Breast epithelium (tissue), 4 donors: ENCODE results near the gene PTAR1. TPM values are rescaled to one million over a fixed set of nuclear protein-coding genes. Genes with fewer than 3 reads are reported as not detected.

Source experiments
- DNase-seq, 2 donors: peaks; one replicate each; pipeline ENCODE4 v3.0.0-alpha.2; 2019; ENCODE audit warnings: low spot score in 2 of 2
- H3K27ac ChIP-seq, 2 donors: fragments of 200-600 bp; sonication (generic) in 1 of 2; one replicate each; pipeline ENCODE4 v1.5.1; 2016 to 2019; ENCODE audit warnings: mild to moderate bottlenecking in 1 of 2
- H3K27me3 ChIP-seq, 2 donors: fragments of 200-600 bp; sonication (generic) in 1 of 2; one replicate each; pipeline versions ENCODE4 v1.5.1 to v1.6.0; 2017 to 2019; ENCODE audit warnings: control low read depth in 1 of 2, mild to moderate bottlenecking in 1 of 2
- H3K36me3 ChIP-seq: fragments of 200-600 bp; one replicate; pipeline ENCODE4 v1.5.1; 2019
- H3K4me1 ChIP-seq, 2 donors: fragments of 200-600 bp; sonication (generic); one replicate each; pipeline ENCODE4 v1.5.1; 2016 to 2019; ENCODE audit warnings: control low read depth in 1 of 2
- H3K4me3 ChIP-seq, 3 donors: fragments of 200-600 bp; sonication (generic); 1 replicate in 2 of 3; 2 replicates in 1 of 3; pipeline ENCODE4 v1.5.1; 2016 to 2019; ENCODE audit warnings: mild to moderate bottlenecking in 3 of 3, moderate library complexity in 2 of 3
- H3K9me3 ChIP-seq, 2 donors: fragments of 200-600 bp; sonication (generic) in 1 of 2; one replicate each; pipeline ENCODE4 v1.5.1; 2016 to 2019; ENCODE audit warnings: control low read depth in 1 of 2
- POLR2A ChIP-seq: fragments of 450-650 bp; IDR thresholded peaks from one replicate; pipeline ENCODE4 v1.6.1; 2016; ENCODE audit warnings: antibody characterized with exemption, mild to moderate bottlenecking, moderate library complexity
- POLR2AphosphoS5 ChIP-seq, 3 donors: sonication (generic); formaldehyde crosslinking; IDR thresholded peaks; one replicate each; pipeline ENCODE4 v1.6.1; 2017; ENCODE audit warnings: antibody characterized with exemption in 3 of 3
- intact Hi-C: fragments of 100-400 bp; cut with DNase I; formaldehyde crosslinking; loops from one replicate; pipeline ENCODE4 v1.15.1; 2023; ENCODE audit warnings: low total_unique reads
- total RNA-seq, 3 donors: library from RNA; depleted of rRNA; stranded (reverse); fragments of >200 nt; gene quantifications; one replicate each; pipeline ENCODE4 v1.1.0, GENCODE V29; 2016
- TF ChIP-seq, protein P1 (sequence below), 3 donors: fragments of 450-650 bp; IDR thresholded peaks; one replicate each; pipeline ENCODE4 v1.5.1; 2016 to 2017; ENCODE audit warnings: antibody characterized with exemption in 3 of 3, mild to moderate bottlenecking in 3 of 3, moderate library complexity in 3 of 3

The PTAR1 gene, protein sequence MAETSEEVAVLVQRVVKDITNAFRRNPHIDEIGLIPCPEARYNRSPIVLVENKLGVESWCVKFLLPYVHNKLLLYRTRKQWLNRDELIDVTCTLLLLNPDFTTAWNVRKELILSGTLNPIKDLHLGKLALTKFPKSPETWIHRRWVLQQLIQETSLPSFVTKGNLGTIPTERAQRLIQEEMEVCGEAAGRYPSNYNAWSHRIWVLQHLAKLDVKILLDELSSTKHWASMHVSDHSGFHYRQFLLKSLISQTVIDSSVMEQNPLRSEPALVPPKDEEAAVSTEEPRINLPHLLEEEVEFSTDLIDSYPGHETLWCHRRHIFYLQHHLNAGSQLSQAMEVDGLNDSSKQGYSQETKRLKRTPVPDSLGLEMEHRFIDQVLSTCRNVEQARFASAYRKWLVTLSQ
- total RNA-seq, result 100 to 1,000 TPM in 1 of 3 donors, 10 to 100 TPM in 2; 80.3 to 114 (median 82.9) TPM

DNA sequence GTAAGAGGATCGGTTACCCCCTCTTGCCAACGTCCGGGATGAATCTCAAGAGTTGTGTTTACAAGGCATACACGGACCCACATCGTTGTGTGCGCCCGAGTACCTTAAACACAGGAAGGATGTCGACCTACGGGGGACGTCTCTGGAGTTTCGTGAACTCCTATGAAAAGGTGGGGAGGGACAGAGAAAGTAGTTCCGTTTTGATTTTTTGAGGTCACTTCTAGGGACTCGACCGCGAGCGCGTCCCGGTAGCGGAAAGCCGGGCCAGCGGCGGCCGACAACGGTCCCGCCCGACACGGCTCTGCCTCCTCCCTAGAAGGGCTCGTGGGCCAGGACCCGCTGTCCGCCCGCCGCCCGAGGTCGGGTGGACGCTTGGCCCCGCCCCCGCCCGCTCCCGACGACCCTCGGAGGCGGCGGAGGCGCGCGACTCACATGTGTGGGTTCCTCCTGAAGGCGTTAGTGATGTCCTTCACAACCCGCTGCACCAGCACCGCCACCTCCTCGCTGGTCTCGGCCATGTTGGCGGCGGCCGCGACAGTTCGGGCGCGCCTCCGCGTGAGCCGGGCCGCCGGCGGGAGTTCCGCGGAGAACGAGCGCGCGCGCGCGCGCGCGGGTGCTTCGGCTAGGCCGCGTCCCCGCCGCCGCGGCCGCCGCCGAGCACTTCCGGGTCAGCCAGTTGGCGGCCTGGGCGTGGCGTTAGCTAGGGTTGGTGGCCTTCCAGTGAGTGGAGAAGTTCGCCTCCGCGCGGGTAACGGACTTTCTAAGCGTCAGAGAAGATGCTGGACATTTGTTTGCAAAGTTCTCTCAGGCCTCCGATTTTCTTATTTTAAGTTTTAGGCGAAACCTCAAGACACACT lies at the start of gene PTAR1:
PTAR1 (minus strand) TSS at position 591 of the 857 bp plus-strand sequence; CDS start at position 518, 73 bp downstream.
- TF ChIP-seq POLR2AphosphoS5 (IDR thresholded peaks at IDR 0.05), result peak in 2 of 3 donors; percentile 35 to 76
- peak; percentile 2 for TF ChIP-seq POLR2A
- TF ChIP-seq, protein P1, sequence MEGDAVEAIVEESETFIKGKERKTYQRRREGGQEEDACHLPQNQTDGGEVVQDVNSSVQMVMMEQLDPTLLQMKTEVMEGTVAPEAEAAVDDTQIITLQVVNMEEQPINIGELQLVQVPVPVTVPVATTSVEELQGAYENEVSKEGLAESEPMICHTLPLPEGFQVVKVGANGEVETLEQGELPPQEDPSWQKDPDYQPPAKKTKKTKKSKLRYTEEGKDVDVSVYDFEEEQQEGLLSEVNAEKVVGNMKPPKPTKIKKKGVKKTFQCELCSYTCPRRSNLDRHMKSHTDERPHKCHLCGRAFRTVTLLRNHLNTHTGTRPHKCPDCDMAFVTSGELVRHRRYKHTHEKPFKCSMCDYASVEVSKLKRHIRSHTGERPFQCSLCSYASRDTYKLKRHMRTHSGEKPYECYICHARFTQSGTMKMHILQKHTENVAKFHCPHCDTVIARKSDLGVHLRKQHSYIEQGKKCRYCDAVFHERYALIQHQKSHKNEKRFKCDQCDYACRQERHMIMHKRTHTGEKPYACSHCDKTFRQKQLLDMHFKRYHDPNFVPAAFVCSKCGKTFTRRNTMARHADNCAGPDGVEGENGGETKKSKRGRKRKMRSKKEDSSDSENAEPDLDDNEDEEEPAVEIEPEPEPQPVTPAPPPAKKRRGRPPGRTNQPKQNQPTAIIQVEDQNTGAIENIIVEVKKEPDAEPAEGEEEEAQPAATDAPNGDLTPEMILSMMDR (IDR thresholded peaks at IDR 0.05), result no peak
- Histone ChIP-seq H3K4me1 (no peaks in the 10 kb centered on the region), H3K27me3 (no peaks in the 10 kb centered on the region), H3K9me3 (no peaks in the 10 kb centered on the region), H3K4me3 (peak within 1 kb of the TSS; percentile 80 to 92 (median 86)), H3K27ac (peak within 1 kb of the TSS; percentile 94 to 98), H3K36me3 (no peaks in the 10 kb centered on the region)
- peak; percentile 85 to 86 for DNase-seq
- intact Hi-C loops, result no loop called here

DNA sequence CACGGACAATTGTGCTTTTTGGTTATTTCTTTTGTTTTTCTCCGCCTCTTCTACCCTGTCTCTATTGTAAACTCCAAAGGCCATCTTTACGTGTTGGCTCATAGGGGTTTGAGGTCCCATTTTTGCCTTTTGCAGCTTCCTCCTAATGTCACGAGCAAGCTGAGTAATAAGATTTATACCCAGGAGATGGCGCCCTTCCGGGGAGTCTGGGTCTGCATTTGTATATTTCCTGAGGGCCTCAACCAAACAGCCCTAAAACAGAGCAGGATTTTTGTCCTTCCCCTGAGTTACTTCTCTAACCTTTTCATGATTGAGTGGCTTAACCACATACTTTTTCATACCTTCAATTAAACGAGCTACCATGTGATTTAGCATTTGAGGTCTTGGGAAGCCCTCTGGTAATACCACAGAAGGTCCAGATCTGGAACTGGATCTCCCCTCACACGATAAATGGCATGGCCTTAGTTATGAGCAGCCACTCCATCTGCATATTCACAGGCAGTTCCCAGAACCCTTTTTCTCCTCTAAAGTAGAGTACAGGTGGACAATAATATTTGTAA lies 49.6 kb upstream of the PTAR1 start:
- no peak overlapping the region for H3K4me3 ChIP-seq
- no peak for DNase-seq
- TF ChIP-seq POLR2A, result no peak
- TF ChIP-seq POLR2AphosphoS5 (IDR thresholded peaks at IDR 0.05), result no peak
- TF ChIP-seq, protein P1 (IDR thresholded peaks at IDR 0.05), result no peak
- intact Hi-C loops, result no loop called here
- H3K27me3 ChIP-seq, result no peaks in the 10 kb centered on the region
- no peaks in the 10 kb centered on the region for H3K36me3 ChIP-seq
- H3K4me1 ChIP-seq, result no peaks in the 10 kb centered on the region
- no peaks in the 10 kb centered on the region for H3K9me3 ChIP-seq
- no peak overlapping the region for H3K27ac ChIP-seq

DNA sequence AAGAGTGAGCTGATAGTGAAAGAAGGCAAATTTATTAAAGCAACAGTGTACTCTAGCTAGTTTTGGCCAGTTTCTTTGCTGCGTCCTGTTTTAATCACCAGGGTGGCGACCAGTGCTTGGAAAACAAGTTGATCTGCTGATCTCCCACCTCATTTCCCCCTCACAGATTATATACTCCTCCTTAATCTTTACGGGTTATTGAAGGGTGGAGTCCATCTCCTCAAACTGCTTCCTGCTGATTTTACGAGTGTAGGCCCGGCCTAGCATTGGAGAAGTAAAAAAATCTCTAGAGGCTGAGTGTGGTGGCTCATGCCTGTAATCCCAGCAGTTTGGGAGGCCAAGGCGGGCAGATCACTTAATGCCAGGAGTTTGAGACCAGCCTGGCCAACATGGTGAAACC lies 46.8 kb upstream of the PTAR1 start:
- intact Hi-C loops, result no loop called here
- Histone ChIP-seq H3K27ac (no peak overlapping the region), H3K4me3 (no peak overlapping the region), H3K4me1 (no peaks in the 10 kb centered on the region), H3K36me3 (no peaks in the 10 kb centered on the region), H3K27me3 (no peaks in the 10 kb centered on the region), H3K9me3 (no peaks in the 10 kb centered on the region)
- DNase-seq, result no peak
- no peak for TF ChIP-seq POLR2AphosphoS5 (IDR thresholded peaks at IDR 0.05)
- no peak for TF ChIP-seq POLR2A
- TF ChIP-seq, protein P1 (IDR thresholded peaks at IDR 0.05), result no peak

DNA sequence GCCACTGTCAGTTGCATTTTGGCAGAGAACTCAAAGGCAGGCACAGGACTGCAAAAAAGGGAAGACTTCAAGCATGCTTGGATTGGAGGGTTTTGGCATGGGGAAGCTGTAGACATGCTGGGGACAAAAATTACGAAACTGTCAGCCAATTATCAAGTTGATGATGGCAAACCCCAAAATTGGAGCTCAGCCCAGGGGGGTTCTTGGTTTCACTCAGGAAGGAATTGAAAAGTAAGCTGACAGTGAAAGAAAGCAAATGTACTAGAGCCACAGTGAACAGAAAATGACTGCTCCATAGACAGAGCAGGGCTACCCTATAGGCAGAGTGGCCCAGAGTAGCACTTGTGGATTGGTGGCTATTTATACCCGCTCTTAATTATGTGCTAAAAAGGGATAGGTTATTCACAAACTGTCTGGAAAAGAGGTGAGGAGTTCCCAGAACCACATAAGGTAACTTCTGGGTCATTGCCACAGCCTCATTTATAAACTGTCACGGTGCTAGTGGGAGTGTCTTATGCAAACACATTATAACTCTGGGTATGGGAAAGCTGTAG lies 46.2 kb upstream of the PTAR1 start:
- no peaks in the 10 kb centered on the region for H3K4me1 ChIP-seq
- H3K27me3 ChIP-seq, result no peaks in the 10 kb centered on the region
- TF ChIP-seq, protein P1 (IDR thresholded peaks at IDR 0.05), result no peak
- TF ChIP-seq POLR2A (no peak), POLR2AphosphoS5 (IDR thresholded peaks at IDR 0.05) (no peak)
- DNase-seq, result no peak
- H3K27ac ChIP-seq, result no peak overlapping the region
- no peak overlapping the region for H3K4me3 ChIP-seq
- no peaks in the 10 kb centered on the region for H3K9me3 ChIP-seq
- intact Hi-C loops, result no loop called here
- H3K36me3 ChIP-seq, result no peaks in the 10 kb centered on the region
